ENCODE results near the gene LTV1.
"Not testable (repeated sequence)": the region's sequence is repeated elsewhere in the genome, so short reads cannot be mapped to it uniquely, and the experiment has no call there.

The LTV1 gene

GRCh38 chr6:143842461-143842901 lies 657 bp upstream of the LTV1 start:
- no peak for DNase-seq (ENCODE audit: low read depth in 2 of 2, low spot score in 1 of 2)

GRCh38 chr6:143843677-143843999 lies 500 bp downstream of the LTV1 start:
- no peak for DNase-seq (ENCODE audit: low read depth in 2 of 2, low spot score in 1 of 2)

GRCh38 chr6:143844006-143844405 lies 868 bp downstream of the LTV1 start:
- no peak for DNase-seq (ENCODE audit: low read depth in 2 of 2, low spot score in 1 of 2)

- no peak for DNase-seq (ENCODE audit: low read depth in 2 of 2, low spot score in 1 of 2)
Observed at GRCh38 chr6:143845033-143845432, 1.9 kb downstream of the LTV1 start.

- not testable (repeated sequence) for DNase-seq (ENCODE audit: low read depth in 2 of 2, low spot score in 1 of 2)
Observed at GRCh38 chr6:143851706-143852105, 8.6 kb downstream of the LTV1 start.

GRCh38 chr6:143855057-143855456 lies 11.9 kb downstream of the LTV1 start:
- not testable (repeated sequence) for DNase-seq (ENCODE audit: low read depth in 2 of 2, low spot score in 1 of 2)

- not testable (repeated sequence) for DNase-seq (ENCODE audit: low read depth in 2 of 2, low spot score in 1 of 2)
Observed at GRCh38 chr6:143856762-143857161, 13.6 kb downstream of the LTV1 start.

GRCh38 chr6:143857651-143858050 lies 14.5 kb downstream of the LTV1 start:
- no peak for DNase-seq (ENCODE audit: low read depth in 2 of 2, low spot score in 1 of 2)

GRCh38 chr6:143859891-143860660 lies 16.9 kb downstream of the LTV1 start:
- DNase-seq (ENCODE audit: low read depth in 2 of 2, low spot score in 1 of 2) = no peak

- DNase-seq (ENCODE audit: low read depth in 2 of 2, low spot score in 1 of 2) = no peak
Observed at GRCh38 chr6:143863771-143864170, 20.6 kb downstream of the LTV1 start.

GRCh38 chr6:143864234-143864633 lies 21.1 kb downstream of the LTV1 start, which contains the start of gene ZC2HC1B:
TSS of gene ZC2HC1B (plus strand) at chr6:143864474. CDS start at chr6:143864540, 66 bp downstream.
- no peak for DNase-seq (ENCODE audit: low read depth in 2 of 2, low spot score in 1 of 2)

GRCh38 chr6:143867236-143867635 lies 24.1 kb downstream of the LTV1 start:
- no peak for DNase-seq (ENCODE audit: low read depth in 2 of 2, low spot score in 1 of 2)

- DNase-seq (ENCODE audit: low read depth in 2 of 2, low spot score in 1 of 2) = not testable (repeated sequence)
Observed at GRCh38 chr6:143868808-143869207, 25.7 kb downstream of the LTV1 start.

GRCh38 chr6:143871202-143871730 lies 28.1 kb downstream of the LTV1 start:
- not testable (repeated sequence) for DNase-seq (ENCODE audit: low read depth in 2 of 2, low spot score in 1 of 2)

GRCh38 chr6:143872201-143872600 lies 29.1 kb downstream of the LTV1 start:
- no peak for DNase-seq (ENCODE audit: low read depth in 2 of 2, low spot score in 1 of 2)

GRCh38 chr6:143873600-143873999 lies 30.5 kb downstream of the LTV1 start:
- DNase-seq (ENCODE audit: low read depth in 2 of 2, low spot score in 1 of 2) = not testable (repeated sequence)

- DNase-seq (ENCODE audit: low read depth in 2 of 2, low spot score in 1 of 2) = not testable (repeated sequence)
Observed at GRCh38 chr6:143874503-143874902, 31.4 kb downstream of the LTV1 start.

- no peak for DNase-seq (ENCODE audit: low read depth in 2 of 2, low spot score in 1 of 2)
Observed at GRCh38 chr6:143877584-143878271, 34.6 kb downstream of the LTV1 start.

GRCh38 chr6:143878272-143878760 lies 35.2 kb downstream of the LTV1 start:
- DNase-seq (ENCODE audit: low read depth in 2 of 2, low spot score in 1 of 2) = no peak

- no peak for DNase-seq (ENCODE audit: low read depth in 2 of 2, low spot score in 1 of 2)
Observed at GRCh38 chr6:143880412-143880811, 37.3 kb downstream of the LTV1 start.

GRCh38 chr6:143882401-143882930 lies 39.3 kb downstream of the LTV1 start:
- DNase-seq (ENCODE audit: low read depth in 2 of 2, low spot score in 1 of 2) = no peak

Data from stimulated activated CD8-positive, alpha-beta memory T cell treated with anti-CD3 and anti-CD28 coated beads, Interleukin-4, amount 100 ng/mL, for 4 hours (primary cell).